Measurements from ENCODE around the gene MIEN1. TPM values are rescaled to one million over a fixed set of nuclear protein-coding genes. Genes with fewer than 3 reads are reported as not detected.

The MIEN1 gene
- total and polyA plus RNA-seq, 2 of the 13 experiments (the other 11 are each of a cell fraction or from before 2014, with no cell fraction given) = 40.6 to 56.6 TPM

- TF ChIP-seq ZSCAN21 (CRISPR knock-in tag; IDR thresholded peaks at IDR 0.05; ENCODE audit: borderline replicate concordance) = peak; percentile 72; the same call in 1 of the 2 replicates
- TF ChIP-seq ZNF317 (CRISPR knock-in tag; IDR thresholded peaks at IDR 0.05) = 0 out of 2 replicates have a peak, but pooled peaks have one; percentile 38
- peak; percentile 84 for TF ChIP-seq CREM (IDR thresholded peaks at IDR 0.05)
- no peak for TF ChIP-seq CREM (CRISPR knock-in tag; IDR thresholded peaks at IDR 0.05)
- TF ChIP-seq ZBTB42 (CRISPR knock-in tag; IDR thresholded peaks at IDR 0.05) = peak; percentile 74; the same call in 1 of the 2 replicates
- TF ChIP-seq RBM39 (IDR thresholded peaks at IDR 0.05; ENCODE audit: low read depth, low read length, poor library complexity, severe bottlenecking) = peak; percentile 38
- no peak for TF ChIP-seq ZBTB34 (CRISPR knock-in tag; IDR thresholded peaks at IDR 0.05)
- peak; percentile 91; the same call in 1 of the 2 replicates for TF ChIP-seq ZNF350 (CRISPR knock-in tag; IDR thresholded peaks at IDR 0.05; ENCODE audit: borderline replicate concordance, low read depth)
- no peak for TF ChIP-seq FLYWCH1 (CRISPR knock-in tag; IDR thresholded peaks at IDR 0.05)
- 0 out of 2 replicates have a peak, but pooled peaks have one; percentile 7 for TF ChIP-seq ZFP37 (CRISPR knock-in tag; IDR thresholded peaks at IDR 0.05; ENCODE audit: borderline replicate concordance)
- TF ChIP-seq ARID5B (CRISPR knock-in tag; IDR thresholded peaks at IDR 0.05) = peak; percentile 78
- TF ChIP-seq HOXA9 (CRISPR knock-in tag; IDR thresholded peaks at IDR 0.05; ENCODE audit: borderline replicate concordance) = no peak
- TF ChIP-seq ELF4 (CRISPR knock-in tag; IDR thresholded peaks at IDR 0.05; ENCODE audit: borderline replicate concordance) = no peak
- peak; percentile 90; the same call in 1 of the 2 replicates for TF ChIP-seq CSRNP1 (CRISPR knock-in tag; IDR thresholded peaks at IDR 0.05)
- TF ChIP-seq TGIF2 (CRISPR knock-in tag; IDR thresholded peaks at IDR 0.05) = 0 out of 2 replicates have a peak, but pooled peaks have one; percentile 55
- TF ChIP-seq ZNF691 (CRISPR knock-in tag; IDR thresholded peaks at IDR 0.05; ENCODE audit: borderline replicate concordance, low read depth) = peak; percentile 93
- peak; percentile 70; the same call in 1 of the 2 replicates for TF ChIP-seq ZIK1 (CRISPR knock-in tag; IDR thresholded peaks at IDR 0.05; ENCODE audit: borderline replicate concordance, low read depth)
- TF ChIP-seq BORCS8-MEF2B (CRISPR knock-in tag; IDR thresholded peaks at IDR 0.05) = peak; percentile 63; the same call in 1 of the 2 replicates
- peak; percentile 85 for TF ChIP-seq FOXC1 (CRISPR knock-in tag; IDR thresholded peaks at IDR 0.05; ENCODE audit: borderline replicate concordance)
- peak; percentile 75; the same call in 1 of the 2 replicates for TF ChIP-seq ZBTB21 (CRISPR knock-in tag; IDR thresholded peaks at IDR 0.05)
Measured at GRCh38 chr17:39702901-39703893, 27.1 kb downstream of the MIEN1 start (continued).

All from HepG2 (cell line).